LNCaP clone FGC (cell line): Measurements from ENCODE around the gene IL17C.

Experiments used
- DNase-seq: peaks from one replicate; pipeline ENCODE4 v3.0.0-alpha.2; 2011; ENCODE audit warnings: low read depth
- H3K4me3 ChIP-seq: 2 replicates; pipeline ENCODE4 v1.5.1; 2011; ENCODE audit warnings: mild to moderate bottlenecking, low read depth, low read length, control low read depth
- TF ChIP-seq, protein P1 (sequence below): IDR thresholded peaks from 2 replicates; pipeline ENCODE4 v1.5.1; 2012; ENCODE audit warnings: mild to moderate bottlenecking; ENCODE audit not compliant: control insufficient read depth, insufficient read depth; ENCODE audit errors: extremely low read depth

The IL17C gene

DNA sequence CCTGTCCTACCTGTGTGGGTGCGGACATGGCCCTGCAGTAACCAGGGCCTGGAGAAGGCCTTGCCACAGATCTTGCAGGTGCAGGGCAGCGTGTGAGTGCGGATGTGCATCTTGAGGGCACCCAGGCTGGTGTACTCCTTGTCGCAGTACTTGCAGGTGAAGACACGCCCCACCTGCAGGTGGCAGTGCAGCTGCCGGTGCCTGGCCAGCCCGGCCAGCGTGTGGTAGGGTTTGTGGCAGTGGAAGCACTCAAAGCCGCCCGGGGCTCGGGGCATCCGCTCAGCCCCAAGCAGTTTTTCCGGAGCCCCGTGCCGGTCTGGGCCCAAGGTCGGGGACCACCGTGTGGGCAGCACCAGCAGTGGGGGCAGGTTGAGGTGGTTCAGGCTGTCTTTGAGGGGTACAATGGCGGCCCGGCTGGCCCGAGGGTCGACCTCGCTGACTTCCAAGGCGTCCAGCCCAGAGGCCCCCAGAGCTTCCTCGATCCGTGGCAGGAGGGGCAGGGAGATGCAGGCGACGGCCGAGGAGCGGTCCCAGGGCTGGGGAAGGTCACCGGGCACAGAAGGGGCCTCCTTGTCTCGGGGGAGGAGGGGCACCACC lies 42.8 kb downstream of the IL17C start:
- TF ChIP-seq, protein P1, sequence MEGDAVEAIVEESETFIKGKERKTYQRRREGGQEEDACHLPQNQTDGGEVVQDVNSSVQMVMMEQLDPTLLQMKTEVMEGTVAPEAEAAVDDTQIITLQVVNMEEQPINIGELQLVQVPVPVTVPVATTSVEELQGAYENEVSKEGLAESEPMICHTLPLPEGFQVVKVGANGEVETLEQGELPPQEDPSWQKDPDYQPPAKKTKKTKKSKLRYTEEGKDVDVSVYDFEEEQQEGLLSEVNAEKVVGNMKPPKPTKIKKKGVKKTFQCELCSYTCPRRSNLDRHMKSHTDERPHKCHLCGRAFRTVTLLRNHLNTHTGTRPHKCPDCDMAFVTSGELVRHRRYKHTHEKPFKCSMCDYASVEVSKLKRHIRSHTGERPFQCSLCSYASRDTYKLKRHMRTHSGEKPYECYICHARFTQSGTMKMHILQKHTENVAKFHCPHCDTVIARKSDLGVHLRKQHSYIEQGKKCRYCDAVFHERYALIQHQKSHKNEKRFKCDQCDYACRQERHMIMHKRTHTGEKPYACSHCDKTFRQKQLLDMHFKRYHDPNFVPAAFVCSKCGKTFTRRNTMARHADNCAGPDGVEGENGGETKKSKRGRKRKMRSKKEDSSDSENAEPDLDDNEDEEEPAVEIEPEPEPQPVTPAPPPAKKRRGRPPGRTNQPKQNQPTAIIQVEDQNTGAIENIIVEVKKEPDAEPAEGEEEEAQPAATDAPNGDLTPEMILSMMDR = peak; percentile 69
- no peak overlapping the region for H3K4me3 ChIP-seq
- DNase-seq = no peak

DNA sequence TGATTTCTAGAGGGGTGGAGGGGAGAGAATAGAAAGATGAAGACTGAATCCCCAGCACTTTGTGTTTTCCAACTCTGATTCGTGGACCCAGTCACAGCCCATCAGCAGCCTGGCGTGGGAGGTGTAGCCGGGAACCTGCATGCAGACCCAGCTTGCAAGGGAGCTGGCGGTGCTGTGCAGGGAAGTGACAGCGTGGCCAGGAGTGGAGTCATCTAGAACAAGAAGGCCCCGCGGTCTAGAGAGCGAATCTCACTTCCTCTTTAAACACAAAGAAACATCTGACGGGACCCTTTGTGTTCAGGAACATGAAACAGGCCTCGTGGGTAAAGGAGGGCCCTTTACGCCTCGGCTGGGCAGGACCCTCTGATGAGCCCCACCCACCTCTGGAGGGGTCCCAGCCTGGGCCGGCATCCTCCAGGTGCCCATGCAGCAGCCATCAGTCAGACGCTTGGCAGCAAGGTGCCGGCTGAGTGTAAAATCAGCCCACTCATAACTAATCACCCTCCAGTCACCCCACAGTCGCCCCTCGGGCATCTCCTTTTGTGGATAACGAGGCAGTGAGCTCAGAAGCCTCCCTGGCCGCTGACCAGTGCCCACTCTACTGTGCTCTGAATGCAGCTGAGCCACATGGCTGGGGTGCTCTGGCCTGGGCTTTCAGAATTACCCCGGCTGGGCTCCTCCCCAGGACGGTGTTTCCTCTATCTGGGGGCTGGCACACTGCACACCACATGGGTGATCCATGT lies 43.5 kb downstream of the IL17C start:
- DNase-seq = no peak
- TF ChIP-seq, protein P1 = no peak
- no peak overlapping the region for H3K4me3 ChIP-seq

DNA sequence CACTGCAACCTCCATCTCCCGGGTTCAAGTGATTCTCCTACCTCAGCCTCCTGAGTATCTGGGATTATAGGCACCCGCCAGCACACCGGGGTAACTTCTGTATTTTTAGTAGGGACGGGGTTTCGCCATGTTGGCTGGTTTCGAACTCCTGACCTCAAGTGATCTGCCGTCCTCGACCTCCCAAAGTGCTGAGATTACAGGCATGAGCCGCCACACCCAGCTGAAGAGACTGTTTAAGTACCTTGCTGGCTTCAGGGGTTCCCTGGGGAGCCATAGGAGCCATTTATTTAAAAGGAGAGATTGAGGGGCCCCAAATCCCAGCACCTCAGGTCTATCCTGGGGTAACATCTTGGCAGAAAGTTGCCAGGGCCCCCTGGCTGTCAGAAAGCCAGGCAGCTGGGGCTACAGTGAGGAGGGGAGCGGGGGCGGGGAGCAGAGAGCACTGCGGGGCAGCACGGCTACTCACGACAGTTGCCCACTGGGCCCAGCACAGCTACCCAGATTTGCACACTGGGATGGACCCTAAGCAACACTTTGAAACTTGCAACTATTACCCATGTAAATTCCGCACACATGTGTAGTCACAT lies 46.3 kb downstream of the IL17C start:
- TF ChIP-seq, protein P1 = no peak
- DNase-seq = no peak
- no peak overlapping the region for H3K4me3 ChIP-seq

DNA sequence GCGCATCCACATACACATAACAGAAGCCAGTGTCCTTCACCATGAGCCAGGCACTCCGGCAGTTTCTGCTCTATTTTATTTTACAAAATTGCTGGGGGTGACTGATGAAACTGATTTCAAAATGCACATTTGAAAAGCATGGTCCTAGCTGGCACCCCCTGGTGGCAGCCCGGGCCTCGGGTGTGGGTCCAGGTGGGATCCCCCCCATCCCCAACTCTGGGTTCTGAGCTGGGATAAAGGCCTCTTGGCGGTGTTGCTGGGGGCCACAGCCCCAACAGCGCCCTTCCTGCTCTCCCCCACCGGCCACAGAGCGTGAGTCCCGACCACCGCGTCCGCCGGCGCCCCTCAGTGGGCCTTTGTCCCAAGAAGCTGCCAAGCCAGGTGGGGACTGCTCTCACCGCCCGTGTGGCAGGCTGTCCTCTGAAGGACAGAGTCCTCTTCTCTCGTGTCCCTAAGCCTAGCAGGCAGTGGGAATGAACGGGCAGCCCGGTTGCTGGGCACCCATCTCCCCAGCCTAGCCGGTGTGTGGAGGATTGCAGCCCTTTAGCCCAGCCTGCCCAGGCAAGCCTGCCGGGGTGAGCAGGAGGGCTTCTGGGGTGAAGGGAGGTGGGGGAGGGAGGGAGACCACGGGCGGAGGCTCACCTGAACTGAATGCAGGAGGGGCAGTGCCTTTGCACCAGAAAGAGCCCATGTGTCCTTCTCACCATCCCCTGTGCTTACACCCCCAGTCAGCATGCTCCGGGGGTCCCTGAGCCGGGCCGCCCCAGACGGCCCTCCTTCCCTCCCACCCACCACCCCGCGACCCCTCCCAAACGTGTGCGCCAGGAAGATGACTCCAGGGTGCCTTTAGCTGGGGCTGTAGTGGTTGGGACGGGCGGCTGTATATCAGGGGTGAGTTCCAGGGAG lies 47.0 kb downstream of the IL17C start:
- TF ChIP-seq, protein P1 = peak; percentile 31; the same call in 1 of the 2 replicates
- H3K4me3 ChIP-seq = peak overlapping the region; percentile 62
- no peak for DNase-seq

DNA sequence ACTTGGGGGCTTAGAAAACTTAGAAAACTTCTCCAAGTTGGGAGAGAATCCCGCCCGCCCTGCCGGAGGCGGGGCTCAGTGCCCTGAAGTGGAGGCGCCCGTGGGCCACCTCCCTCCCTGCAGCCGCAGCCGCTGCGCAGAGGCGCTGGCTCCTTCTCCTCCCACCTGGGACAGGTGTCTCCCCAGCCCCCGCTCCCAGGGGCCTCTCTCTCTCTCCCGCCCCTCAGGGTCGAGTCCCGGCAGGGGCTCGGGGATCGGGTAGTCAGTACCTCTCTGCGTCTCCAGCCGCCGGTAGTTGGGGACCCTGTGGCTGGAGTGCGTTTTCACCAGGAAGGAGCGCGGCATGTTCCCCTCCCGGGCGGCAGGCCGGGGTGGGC lies 47.7 kb downstream of the IL17C start:
- peak overlapping the region; percentile 62 for H3K4me3 ChIP-seq
- TF ChIP-seq, protein P1 = no peak
- no peak for DNase-seq

DNA sequence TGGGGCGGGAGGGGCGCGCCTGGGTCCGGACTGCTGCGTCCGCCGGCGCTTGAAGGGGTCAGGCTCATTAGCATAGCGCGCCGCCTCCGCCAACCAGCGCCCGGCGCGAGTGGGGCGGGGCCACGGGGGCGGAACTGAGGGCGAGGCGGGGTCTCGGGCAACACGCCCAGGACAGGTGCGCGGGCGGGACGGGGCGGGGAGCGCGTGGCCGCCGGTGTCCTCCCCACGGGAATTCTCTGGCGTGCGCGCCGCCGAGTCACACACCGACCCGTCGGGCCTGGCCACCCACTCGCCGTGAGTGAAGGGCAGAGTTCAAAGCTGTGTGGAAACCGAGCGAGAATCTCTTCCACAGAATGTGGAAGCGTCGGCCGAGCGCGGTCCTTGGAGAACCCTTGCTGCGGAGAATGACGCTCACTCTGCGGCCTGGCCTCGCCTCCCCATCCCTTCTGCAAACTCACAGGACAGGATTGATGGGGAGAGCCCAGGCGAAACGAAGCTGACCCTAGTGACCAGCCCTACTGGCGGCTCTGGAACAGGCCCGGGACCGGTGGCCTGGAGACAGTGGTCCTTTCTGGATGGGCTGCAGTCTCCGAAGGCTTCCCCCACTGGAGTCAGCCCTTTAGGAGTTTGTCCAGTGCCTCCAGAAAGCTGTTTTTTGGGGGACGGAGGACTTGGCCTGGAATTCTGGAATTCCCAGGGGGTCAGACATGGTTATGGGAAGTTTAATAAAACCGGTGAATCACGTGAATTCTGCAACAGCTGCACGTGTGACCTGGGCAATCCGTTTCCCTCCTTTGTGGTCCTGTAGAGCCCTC lies 48.3 kb downstream of the IL17C start, which contains the start of gene SNAI3:
Gene SNAI3, minus strand, starts transcription at position 69 of the 815 bp plus-strand sequence. CDS start 101 bp downstream, outside the sequence.
- no peak for DNase-seq
- TF ChIP-seq, protein P1 = no peak
- peak within 1 kb of the TSS; percentile 62 for H3K4me3 ChIP-seq
